Keratinocyte (primary cell): ENCODE measurements around the gene PAQR6. TPM values are rescaled to one million over a fixed set of nuclear protein-coding genes. Genes with fewer than 3 reads are reported as not detected.

Experiments used
- DNase-seq: peaks from one replicate; pipeline ENCODE4 v3.0.0-alpha.2; 2011; ENCODE audit warnings: low read depth, missing footprints, low spot score
- FAIRE-seq: peaks from 2 replicates; lab custom pipeline; 2011; peaks lifted over from hg19 to GRCh38; lab: Jason Lieb, UNC
- H2AFZ ChIP-seq: 2 replicates; pipeline ENCODE4 v1.6.0; 2012; ENCODE audit warnings: low read length, control low read depth, inconsistent platforms; ENCODE audit not compliant: control insufficient read depth
- H3K27ac ChIP-seq: 2 replicates; pipeline ENCODE4 v1.5.1; 2011; ENCODE audit warnings: low read length; ENCODE audit not compliant: control insufficient read depth, insufficient read depth
- H3K27me3 ChIP-seq: 3 replicates; pipeline ENCODE4 v1.6.0; 2011; ENCODE audit warnings: low read length; ENCODE audit not compliant: control insufficient read depth, insufficient read depth; ENCODE audit errors: extremely low read depth
- H3K36me3 ChIP-seq, 2 experiments: 2 replicates in 1 of 2; 3 replicates in 1 of 2; pipeline ENCODE4 v1.5.1; 2011; ENCODE audit warnings: low read length in 2 of 2, mild to moderate bottlenecking in 1 of 2; ENCODE audit not compliant: control insufficient read depth in 2 of 2, insufficient read depth in 2 of 2; ENCODE audit errors: extremely low read depth in 1 of 2
- H3K4me1 ChIP-seq: 3 replicates; pipeline ENCODE4 v1.5.1; 2011; ENCODE audit warnings: low read length; ENCODE audit not compliant: control insufficient read depth, insufficient read depth; ENCODE audit errors: extremely low read depth
- H3K4me2 ChIP-seq: 3 replicates; pipeline ENCODE4 v1.6.0; 2011; ENCODE audit warnings: low read depth, low read length; ENCODE audit not compliant: control insufficient read depth, insufficient read depth; ENCODE audit errors: extremely low read depth
- H3K4me3 ChIP-seq, 3 experiments: fragments of 200-600 bp in 1 of 3; sonication (generic) in 1 of 3; 2 replicates in 2 of 3; 3 replicates in 1 of 3; pipeline ENCODE4 v1.5.1; 2011 to 2016; ENCODE audit warnings: low read length in 3 of 3, mild to moderate bottlenecking in 3 of 3, control low read depth in 2 of 3, inconsistent platforms in 1 of 3, low read depth in 1 of 3, mixed read lengths in 1 of 3, mixed run types in 1 of 3, moderate library complexity in 1 of 3; ENCODE audit not compliant: control insufficient read depth in 2 of 3, insufficient read depth in 2 of 3; ENCODE audit errors: extremely low read depth in 1 of 3
- H3K79me2 ChIP-seq: 2 replicates; pipeline ENCODE4 v1.6.0; 2012; ENCODE audit warnings: low read length; ENCODE audit not compliant: control insufficient read depth, insufficient read depth
- H3K9ac ChIP-seq: 3 replicates; pipeline ENCODE4 v1.6.0; 2011; ENCODE audit warnings: low read length; ENCODE audit not compliant: control insufficient read depth, insufficient read depth; ENCODE audit errors: extremely low read depth
- H3K9me1 ChIP-seq: 3 replicates; pipeline ENCODE4 v1.6.0; 2011; ENCODE audit warnings: low read length; ENCODE audit not compliant: control insufficient read depth, insufficient read depth; ENCODE audit errors: extremely low read depth
- H3K9me3 ChIP-seq: 2 replicates; pipeline ENCODE4 v1.5.1; 2012; ENCODE audit warnings: low read depth, low read length; ENCODE audit not compliant: control insufficient read depth
- H4K20me1 ChIP-seq: 3 replicates; pipeline ENCODE4 v1.6.0; 2011; ENCODE audit warnings: low read length; ENCODE audit not compliant: control insufficient read depth, insufficient read depth; ENCODE audit errors: extremely low read depth
- EZH2 ChIP-seq: IDR thresholded peaks from one replicate; pipeline ENCODE4 v1.6.1; 2012; ENCODE audit warnings: inconsistent platforms, mild to moderate bottlenecking, low read length, moderate library complexity
- dilution Hi-C: fragments of 300-500 bp; cut with MboI; formaldehyde crosslinking; loops from one replicate; pipeline ENCODE4 v1.7.0; 2020; ENCODE audit warnings: low sequenced_read_pairs; ENCODE audit not compliant: extremely low pct_ligation_motif_present
- polyA plus RNA-seq, 5 experiments: library from polyadenylated mRNA; depleted of rRNA in 3 of 5; stranded (reverse) in 3 of 5; stranded (forward) in 1 of 5; unstranded in 1 of 5; fragments of >200 nt; gene quantifications; 1 replicate in 1 of 5; 2 replicates in 3 of 5; 3 replicates in 1 of 5; pipeline versions ENCODE4 v1.2.1 to v1.2.3, GENCODE V29; 2011 to 2012; ENCODE audit warnings: missing spikeins in 2 of 5, low read depth in 1 of 5, low replicate concordance in 1 of 5
- TF ChIP-seq, protein P1 (sequence below), 3 experiments: IDR thresholded peaks in 1 of 3; conservative IDR thresholded peaks in 1 of 3; optimal IDR thresholded peaks in 1 of 3; 2 replicates in 2 of 3; 3 replicates in 1 of 3; pipeline versions ENCODE3 to v1.5.1; 2011; ENCODE audit warnings: low read length in 3 of 3, mild to moderate bottlenecking in 3 of 3, moderate library complexity in 2 of 3, control low read depth in 1 of 3, inconsistent platforms in 1 of 3; ENCODE audit not compliant: insufficient read depth in 2 of 3; ENCODE audit errors: extremely low read depth in 1 of 3

Gene PAQR6
- polyA plus RNA-seq, 1 donor (not counting 4 experiments of a cell fraction or from before 2014, with no cell fraction given) = 1.00 TPM

DNA sequence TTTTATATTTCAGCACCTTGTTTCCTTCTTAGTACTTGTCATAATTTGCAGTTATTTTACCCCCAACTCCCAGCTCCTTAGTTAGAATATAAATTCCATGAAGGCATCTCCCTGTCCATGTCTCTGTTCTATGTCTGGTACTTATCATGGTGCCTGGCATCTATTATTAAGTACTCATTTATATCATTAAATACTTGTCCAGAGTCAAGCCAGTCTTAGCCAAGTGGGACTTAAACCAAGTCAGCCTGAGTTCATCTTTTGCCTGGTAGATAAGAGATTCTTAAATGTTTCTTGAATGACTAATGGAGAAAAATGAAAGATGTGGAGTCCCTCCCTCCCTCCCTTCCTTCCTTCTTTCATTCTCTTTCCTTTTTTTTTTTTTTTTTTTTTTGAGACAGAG lies 44.5 kb downstream of the PAQR6 start:
- no peaks in the 10 kb centered on the region for H3K27me3 ChIP-seq
- H2AFZ ChIP-seq = no peak overlapping the region
- peaks cover 17 to 29% of the 10 kb centered on the region in 2 experiments for H3K36me3 ChIP-seq
- no peak for DNase-seq
- H4K20me1 ChIP-seq = no peaks in the 10 kb centered on the region
- H3K9ac ChIP-seq = no peak overlapping the region
- H3K9me1 ChIP-seq = peaks cover 2% of the 10 kb centered on the region
- dilution Hi-C loops = no loop called here
- H3K9me3 ChIP-seq = no peaks in the 10 kb centered on the region
- H3K4me1 ChIP-seq = peaks cover 8% of the 10 kb centered on the region
- no peak for TF ChIP-seq EZH2
- peak overlapping the region; percentile 41 for H3K4me2 ChIP-seq
- peaks cover 40% of the 10 kb centered on the region for H3K79me2 ChIP-seq
- H3K4me3 ChIP-seq = no peak overlapping the region
- FAIRE-seq = no peak
- H3K27ac ChIP-seq = no peak overlapping the region

DNA sequence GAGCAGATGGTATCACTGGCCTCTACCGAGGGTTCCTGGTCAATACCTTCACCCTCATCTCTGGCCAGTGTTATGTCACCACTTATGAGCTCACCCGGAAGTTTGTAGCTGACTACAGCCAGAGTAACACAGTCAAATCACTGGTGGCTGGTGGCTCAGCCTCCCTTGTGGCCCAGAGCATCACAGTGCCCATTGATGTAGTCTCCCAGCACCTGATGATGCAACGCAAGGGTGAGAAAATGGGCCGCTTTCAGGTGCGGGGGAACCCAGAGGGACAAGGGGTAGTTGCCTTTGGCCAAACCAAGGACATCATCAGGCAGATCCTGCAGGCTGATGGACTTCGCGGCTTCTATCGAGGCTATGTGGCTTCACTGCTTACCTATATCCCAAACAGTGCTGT lies 47.8 kb downstream of the PAQR6 start:
- Histone ChIP-seq H3K4me1 (peaks cover 8% of the 10 kb centered on the region), H3K9ac (no peak overlapping the region)
- FAIRE-seq = no peak

More for the DNA sequence above, 47.8 kb downstream of the PAQR6 start:
- Histone ChIP-seq H3K79me2 (peaks cover 64% of the 10 kb centered on the region), H3K27ac (no peak overlapping the region), H2AFZ (no peak overlapping the region), H3K4me3 (no peak overlapping the region), H3K9me1 (no peaks in the 10 kb centered on the region), H3K36me3 (peaks cover 16 to 26% of the 10 kb centered on the region in 2 experiments), H4K20me1 (no peaks in the 10 kb centered on the region), H3K4me2 (no peak overlapping the region), H3K9me3 (no peaks in the 10 kb centered on the region), H3K27me3 (no peaks in the 10 kb centered on the region)
- dilution Hi-C loops = no loop called here
- DNase-seq = no peak
- no peak for TF ChIP-seq EZH2
- TF ChIP-seq, protein P1, sequence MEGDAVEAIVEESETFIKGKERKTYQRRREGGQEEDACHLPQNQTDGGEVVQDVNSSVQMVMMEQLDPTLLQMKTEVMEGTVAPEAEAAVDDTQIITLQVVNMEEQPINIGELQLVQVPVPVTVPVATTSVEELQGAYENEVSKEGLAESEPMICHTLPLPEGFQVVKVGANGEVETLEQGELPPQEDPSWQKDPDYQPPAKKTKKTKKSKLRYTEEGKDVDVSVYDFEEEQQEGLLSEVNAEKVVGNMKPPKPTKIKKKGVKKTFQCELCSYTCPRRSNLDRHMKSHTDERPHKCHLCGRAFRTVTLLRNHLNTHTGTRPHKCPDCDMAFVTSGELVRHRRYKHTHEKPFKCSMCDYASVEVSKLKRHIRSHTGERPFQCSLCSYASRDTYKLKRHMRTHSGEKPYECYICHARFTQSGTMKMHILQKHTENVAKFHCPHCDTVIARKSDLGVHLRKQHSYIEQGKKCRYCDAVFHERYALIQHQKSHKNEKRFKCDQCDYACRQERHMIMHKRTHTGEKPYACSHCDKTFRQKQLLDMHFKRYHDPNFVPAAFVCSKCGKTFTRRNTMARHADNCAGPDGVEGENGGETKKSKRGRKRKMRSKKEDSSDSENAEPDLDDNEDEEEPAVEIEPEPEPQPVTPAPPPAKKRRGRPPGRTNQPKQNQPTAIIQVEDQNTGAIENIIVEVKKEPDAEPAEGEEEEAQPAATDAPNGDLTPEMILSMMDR (optimal IDR thresholded peaks at IDR 0.05 in 1 of 3, IDR thresholded peaks at IDR 0.05 in 1 of 3, conservative IDR thresholded peaks at IDR 0.05 in 1 of 3; ENCODE audit: extremely low read depth in 1 of 3, insufficient read depth in 2 of 3, low read length in 3 of 3) = no peak
